Neutrophil (primary cell): ENCODE data around the gene CRLF1.
A peak's percentile ranks its signal among the peaks of the same experiment; 100 is the strongest.

Experiments used
- H3K27ac ChIP-seq: fragments of 200-600 bp; sonication (generic); 2 replicates; pipeline ENCODE4 v1.5.1; 2016; ENCODE audit warnings: mild to moderate bottlenecking, moderate library complexity
- H3K27me3 ChIP-seq: fragments of 200-600 bp; sonication (generic); 2 replicates; pipeline ENCODE4 v1.6.0; 2016; ENCODE audit warnings: mild to moderate bottlenecking
- H3K36me3 ChIP-seq: fragments of 200-600 bp; sonication (generic); 2 replicates; pipeline ENCODE4 v1.5.1; 2017
- H3K4me1 ChIP-seq, 2 experiments: fragments of 200-600 bp in 1 of 2; sonication (generic) in 1 of 2; 1 replicate in 1 of 2; 2 replicates in 1 of 2; pipeline versions ENCODE4 v1.5.1 to v1.6.1; 2013 to 2016; ENCODE audit warnings: low read depth in 1 of 2, low read length in 1 of 2, mild to moderate bottlenecking in 1 of 2, moderate library complexity in 1 of 2; ENCODE audit not compliant: control insufficient read depth in 1 of 2, insufficient read depth in 1 of 2
- H3K4me3 ChIP-seq, 2 experiments: fragments of 200-600 bp in 1 of 2; sonication (generic) in 1 of 2; 1 replicate in 1 of 2; 2 replicates in 1 of 2; pipeline ENCODE4 v1.5.1; 2013 to 2016; ENCODE audit warnings: low read depth in 1 of 2, low read length in 1 of 2, mild to moderate bottlenecking in 1 of 2, moderate library complexity in 1 of 2
- H3K9me3 ChIP-seq: fragments of 200-600 bp; sonication (generic); 2 replicates; pipeline ENCODE4 v1.5.1; 2016
- CTCF ChIP-seq: fragments of 200-600 bp; sonication (generic); IDR thresholded peaks from 2 replicates; pipeline ENCODE4 v1.5.1; 2016; ENCODE audit warnings: antibody characterized with exemption

Gene CRLF1

GRCh38 chr19:18599485-18599884 lies 7.1 kb downstream of the CRLF1 start:
- Histone ChIP-seq H3K4me1 (peaks cover 10 to 14% of the 10 kb centered on the region in 2 experiments), H3K27me3 (peaks cover 98% of the 10 kb centered on the region), H3K36me3 (no peaks in the 10 kb centered on the region), H3K9me3 (no peaks in the 10 kb centered on the region), H3K27ac (no peak overlapping the region), H3K4me3 (no peak overlapping the region)
- TF ChIP-seq CTCF = no peak

- Histone ChIP-seq H3K4me3 (no peak overlapping the region), H3K27me3 (peaks cover 98% of the 10 kb centered on the region), H3K36me3 (no peaks in the 10 kb centered on the region), H3K9me3 (no peaks in the 10 kb centered on the region), H3K27ac (no peak overlapping the region), H3K4me1 (peaks cover 13 to 22% of the 10 kb centered on the region in 2 experiments)
- no peak for TF ChIP-seq CTCF
Measured at GRCh38 chr19:18597809-18598660, 8.6 kb downstream of the CRLF1 start.

- Histone ChIP-seq H3K9me3 (no peaks in the 10 kb centered on the region), H3K27ac (no peak overlapping the region), H3K27me3 (peaks cover 89% of the 10 kb centered on the region), H3K4me3 (no peak overlapping the region), H3K4me1 (peaks cover 13 to 22% of the 10 kb centered on the region in 2 experiments), H3K36me3 (no peaks in the 10 kb centered on the region)
- TF ChIP-seq CTCF = no peak
Measured at GRCh38 chr19:18596752-18597157, 9.8 kb downstream of the CRLF1 start.

- Histone ChIP-seq H3K9me3 (no peaks in the 10 kb centered on the region), H3K27ac (no peak overlapping the region), H3K4me3 (no peak overlapping the region), H3K4me1 (peaks cover 15 to 22% of the 10 kb centered on the region in 2 experiments), H3K27me3 (peaks cover 77% of the 10 kb centered on the region), H3K36me3 (no peaks in the 10 kb centered on the region)
- TF ChIP-seq CTCF = no peak
Measured at GRCh38 chr19:18595475-18595874, 11.1 kb downstream of the CRLF1 start.

- Histone ChIP-seq H3K4me3 (peak overlapping the region; percentile 23 to 54), H3K27ac (no peak overlapping the region), H3K4me1 (peaks cover 20 to 23% of the 10 kb centered on the region in 2 experiments), H3K36me3 (no peaks in the 10 kb centered on the region), H3K27me3 (peaks cover 71% of the 10 kb centered on the region), H3K9me3 (no peaks in the 10 kb centered on the region)
- TF ChIP-seq CTCF = no peak
Measured at GRCh38 chr19:18594824-18595373, 11.7 kb downstream of the CRLF1 start.
